Calu3 (cell line): ENCODE results near the gene ST3GAL4. TPM values are rescaled to one million over a fixed set of nuclear protein-coding genes. Genes with fewer than 3 reads are reported as not detected.

Experiments
- BruUV-seq: library from RNA; stranded (reverse); fragments of 400-500 nt; replicated peaks from 2 replicates; lab custom pipeline; 2021; lab: Mats Ljungman, UMichigan
- CTCF ChIA-PET: fragments of 300-600 bp; sonication (Branson Sonifier 250); formaldehyde crosslinking; loops from one replicate; lab custom pipeline; 2022; ENCODE audit warnings: antibody characterized with exemption; lab: Charles Lee
- DNase-seq: peaks from one replicate; pipeline ENCODE4 v3.0.0; 2022
- H3K27ac Mint-ChIP-seq: one replicate; pipeline ENCODE4 v1.8.0; 2022; ENCODE audit warnings: mixed read lengths; ENCODE audit not compliant: unreplicated experiment
- H3K27me3 Mint-ChIP-seq: one replicate; pipeline ENCODE4 v1.8.0; 2022; ENCODE audit warnings: mixed read lengths; ENCODE audit not compliant: unreplicated experiment
- H3K36me3 Mint-ChIP-seq: one replicate; pipeline ENCODE4 v1.8.0; 2022; ENCODE audit warnings: mild to moderate bottlenecking, moderate library complexity, mixed read lengths; ENCODE audit not compliant: insufficient read depth, unreplicated experiment
- H3K4me1 Mint-ChIP-seq: one replicate; pipeline ENCODE4 v1.8.0; 2022; ENCODE audit warnings: mild to moderate bottlenecking, low read depth, mixed read lengths; ENCODE audit not compliant: unreplicated experiment
- H3K4me3 Mint-ChIP-seq: one replicate; pipeline ENCODE4 v1.8.0; 2022; ENCODE audit warnings: mild to moderate bottlenecking, low read depth, moderate library complexity, mixed read lengths; ENCODE audit not compliant: unreplicated experiment
- H3K9me3 Mint-ChIP-seq: one replicate; pipeline ENCODE4 v1.8.0; 2022; ENCODE audit warnings: low read depth, mixed read lengths; ENCODE audit not compliant: unreplicated experiment
- intact Hi-C: fragments of 100-400 bp; cut with micrococcal nuclease; formaldehyde crosslinking; loops from one replicate; pipeline ENCODE4 v1.10.0; 2022; ENCODE audit not compliant: unreplicated experiment
- total RNA-seq: library from RNA; stranded (reverse); gene quantifications from 2 replicates; pipeline ENCODE4 v1.2.3, GENCODE V29; 2022
- TF ChIP-seq, protein P1 (sequence below): fragments of 200-600 bp; IDR thresholded peaks from one replicate; pipeline ENCODE4 v1.8.0; 2022; ENCODE audit warnings: antibody characterized with exemption; ENCODE audit not compliant: unreplicated experiment

The ST3GAL4 gene
- total RNA-seq, 1 experiment from 2014 or later: 27.9 TPM

DNA sequence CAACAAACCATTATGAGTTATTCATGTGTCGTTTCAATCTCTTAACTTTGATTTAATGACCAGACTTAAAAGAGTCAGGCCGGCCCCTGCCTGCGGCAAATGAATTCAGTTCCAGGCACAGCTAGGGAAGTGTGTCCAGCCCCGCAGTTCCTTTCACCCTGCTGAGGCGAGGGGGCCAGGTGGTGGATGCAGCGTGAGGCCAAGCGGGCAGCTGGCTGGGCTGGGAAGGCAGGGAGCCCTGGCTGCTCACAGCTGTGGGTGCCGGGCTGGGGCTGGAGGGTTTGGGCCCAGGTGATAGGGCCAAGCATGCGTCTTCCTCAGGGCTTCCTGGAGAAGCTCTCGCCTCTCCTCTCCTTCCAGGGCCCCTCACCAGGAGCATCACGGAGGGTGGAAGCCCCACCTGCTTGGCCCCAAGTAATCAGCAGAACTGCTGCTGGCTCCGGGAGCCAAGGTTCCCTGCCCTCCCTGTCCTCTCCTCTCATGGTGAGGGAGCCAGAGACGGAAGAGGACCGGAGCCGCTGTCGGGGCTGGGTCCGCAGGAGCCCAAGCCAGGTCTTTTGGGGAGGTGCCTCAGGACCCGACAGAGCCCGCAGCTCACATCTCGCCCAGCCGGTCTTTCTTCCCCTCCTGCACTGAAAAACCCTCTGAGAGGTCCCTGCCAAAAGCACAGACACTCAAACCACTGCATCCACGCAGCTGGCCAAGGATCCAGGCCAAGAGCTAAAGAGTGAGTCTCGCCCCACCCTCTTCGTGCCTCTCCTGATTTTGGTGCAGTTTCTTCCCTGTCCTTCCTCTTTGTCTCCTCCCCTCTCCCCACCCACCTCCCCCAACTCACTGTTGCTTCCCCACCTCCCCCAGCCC lies 97.0 kb downstream of the ST3GAL4 start:
- CTCF ChIA-PET: no interaction called here
- TF ChIP-seq, protein P1, sequence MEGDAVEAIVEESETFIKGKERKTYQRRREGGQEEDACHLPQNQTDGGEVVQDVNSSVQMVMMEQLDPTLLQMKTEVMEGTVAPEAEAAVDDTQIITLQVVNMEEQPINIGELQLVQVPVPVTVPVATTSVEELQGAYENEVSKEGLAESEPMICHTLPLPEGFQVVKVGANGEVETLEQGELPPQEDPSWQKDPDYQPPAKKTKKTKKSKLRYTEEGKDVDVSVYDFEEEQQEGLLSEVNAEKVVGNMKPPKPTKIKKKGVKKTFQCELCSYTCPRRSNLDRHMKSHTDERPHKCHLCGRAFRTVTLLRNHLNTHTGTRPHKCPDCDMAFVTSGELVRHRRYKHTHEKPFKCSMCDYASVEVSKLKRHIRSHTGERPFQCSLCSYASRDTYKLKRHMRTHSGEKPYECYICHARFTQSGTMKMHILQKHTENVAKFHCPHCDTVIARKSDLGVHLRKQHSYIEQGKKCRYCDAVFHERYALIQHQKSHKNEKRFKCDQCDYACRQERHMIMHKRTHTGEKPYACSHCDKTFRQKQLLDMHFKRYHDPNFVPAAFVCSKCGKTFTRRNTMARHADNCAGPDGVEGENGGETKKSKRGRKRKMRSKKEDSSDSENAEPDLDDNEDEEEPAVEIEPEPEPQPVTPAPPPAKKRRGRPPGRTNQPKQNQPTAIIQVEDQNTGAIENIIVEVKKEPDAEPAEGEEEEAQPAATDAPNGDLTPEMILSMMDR: no peak

DNA sequence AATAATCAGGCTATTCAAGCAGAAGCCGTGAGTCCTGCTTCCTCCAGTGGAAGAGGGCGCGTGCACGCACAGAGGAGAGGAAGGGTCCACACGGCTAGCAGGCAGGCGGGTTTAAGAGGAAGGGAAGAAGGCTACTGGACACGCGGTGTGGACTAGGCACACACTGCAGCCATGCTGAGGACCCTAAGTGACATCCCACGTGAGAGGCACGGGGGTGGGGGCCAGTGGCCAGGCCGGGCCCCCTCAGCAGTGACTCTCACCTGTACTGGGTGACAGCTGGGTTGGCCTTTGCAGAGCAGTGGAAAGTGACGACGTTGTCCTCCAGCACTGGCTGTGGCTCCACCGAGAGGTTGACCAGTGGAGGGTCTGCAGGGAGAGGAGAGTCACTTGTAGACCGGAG lies 100.6 kb downstream of the ST3GAL4 start:
- H3K27ac Mint-ChIP-seq: no peak overlapping the region
- CTCF ChIA-PET: no interaction called here
- H3K4me3 Mint-ChIP-seq: no peak overlapping the region
- H3K4me1 Mint-ChIP-seq: no peaks in the 10 kb centered on the region
- no peak for DNase-seq
- intact Hi-C loops: no loop called here
- TF ChIP-seq, protein P1: no peak
- H3K36me3 Mint-ChIP-seq: no peaks in the 10 kb centered on the region
- H3K27me3 Mint-ChIP-seq: peaks cover 33% of the 10 kb centered on the region
- no peaks in the 10 kb centered on the region for H3K9me3 Mint-ChIP-seq
- no TSS peak for BruUV-seq

More for the DNA sequence above, 97.0 kb downstream of the ST3GAL4 start:
- Mint-ChIP-seq H3K27ac (no peak overlapping the region), H3K4me3 (no peak overlapping the region), H3K27me3 (peaks cover 17% of the 10 kb centered on the region), H3K4me1 (no peaks in the 10 kb centered on the region), H3K9me3 (peaks cover 3% of the 10 kb centered on the region), H3K36me3 (no peaks in the 10 kb centered on the region)
- BruUV-seq: no TSS peak
- intact Hi-C loops: no loop called here
- DNase-seq: no peak

DNA sequence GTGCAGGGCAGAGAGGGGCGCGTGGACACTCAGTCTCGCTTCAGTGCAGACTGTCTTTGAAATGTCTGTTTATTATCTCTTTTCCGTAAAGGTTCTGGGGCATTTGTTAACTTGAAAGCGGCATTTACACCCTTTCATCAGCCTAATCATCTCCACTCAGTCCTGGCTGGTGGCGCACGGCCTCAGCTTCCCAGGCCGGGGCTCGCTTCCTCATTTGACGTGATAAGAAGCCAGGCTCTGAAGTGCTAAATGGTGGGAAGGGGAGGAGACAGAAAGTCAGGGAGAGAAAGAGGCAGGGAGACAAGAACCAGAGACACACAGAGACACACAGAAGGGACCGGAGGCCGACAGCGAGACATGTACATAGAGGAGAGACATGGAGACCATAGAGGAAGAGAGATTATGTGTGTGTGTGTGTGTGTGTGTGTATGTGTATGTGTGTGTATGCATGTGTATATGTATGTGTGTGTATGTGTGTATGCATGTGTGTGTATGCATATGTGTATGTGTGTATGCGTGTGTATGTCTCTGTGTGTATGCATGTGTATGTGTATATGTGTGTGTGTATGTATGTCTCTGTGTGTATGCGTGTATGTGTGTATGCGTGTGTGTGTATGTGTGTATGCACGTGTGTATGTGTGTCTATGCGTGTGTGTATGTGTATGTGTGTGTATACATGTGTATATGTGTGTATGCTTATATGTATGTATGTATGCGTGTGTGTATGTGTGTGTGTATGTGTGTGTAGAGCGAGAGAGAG lies 101.5 kb downstream of the ST3GAL4 start:
- TF ChIP-seq, protein P1: no peak
- no peak for DNase-seq
- Mint-ChIP-seq H3K4me1 (no peaks in the 10 kb centered on the region), H3K4me3 (no peak overlapping the region), H3K9me3 (no peaks in the 10 kb centered on the region), H3K27me3 (peaks cover 33% of the 10 kb centered on the region), H3K27ac (no peak overlapping the region), H3K36me3 (no peaks in the 10 kb centered on the region)
- no TSS peak for BruUV-seq
- CTCF ChIA-PET: no interaction called here
- intact Hi-C loops: no loop called here

DNA sequence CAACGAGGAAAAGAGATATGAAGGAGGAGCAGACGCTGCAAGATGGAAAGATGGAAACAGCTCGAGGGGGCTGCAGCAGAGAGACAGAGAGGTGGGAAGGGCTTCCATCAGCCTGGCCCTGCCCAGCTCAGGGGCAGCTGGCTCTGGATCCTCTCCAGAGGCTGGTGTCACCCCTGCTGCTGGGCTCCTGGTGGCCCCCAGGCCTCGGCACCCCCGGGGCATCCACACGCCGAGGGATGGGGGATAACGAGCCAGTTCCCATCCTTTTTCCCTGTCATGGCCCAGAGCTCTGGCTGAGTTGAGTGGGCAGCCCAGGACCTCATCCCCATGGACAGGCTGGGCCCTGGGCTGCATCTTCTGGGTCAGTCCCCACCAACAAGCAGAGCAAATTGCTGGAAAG lies 102.3 kb downstream of the ST3GAL4 start:
- Mint-ChIP-seq H3K9me3 (no peaks in the 10 kb centered on the region), H3K27me3 (peaks cover 33% of the 10 kb centered on the region), H3K36me3 (no peaks in the 10 kb centered on the region), H3K4me3 (no peak overlapping the region), H3K27ac (no peak overlapping the region), H3K4me1 (no peaks in the 10 kb centered on the region)
- CTCF ChIA-PET: no interaction called here
- DNase-seq: no peak
- no TSS peak for BruUV-seq
- intact Hi-C loops: no loop called here
- TF ChIP-seq, protein P1: no peak
